OCI-LY3 (cell line): ENCODE results near the gene MEAK7.

Experiments used
- H2AFZ ChIP-seq: fragments of 200-600, 300-600 bp; shearing (Covaris generic); 2 replicates; pipeline ENCODE4 v1.6.0; 2014; ENCODE audit warnings: antibody characterized with exemption, low read depth, low read length
- H3K27ac ChIP-seq: fragments of 200-600, 300-600 bp; sonication (generic); 2 replicates; pipeline ENCODE4 v1.5.1; 2014; ENCODE audit warnings: mild to moderate bottlenecking, low read length, moderate library complexity, mixed read lengths
- H3K27me3 ChIP-seq: fragments of 200-600, 300-600 bp; sonication (generic); 2 replicates; pipeline ENCODE4 v1.6.1; 2014; ENCODE audit warnings: low read depth, low read length, mixed read lengths
- H3K36me3 ChIP-seq: fragments of 200-600, 300-600 bp; sonication (generic); replicated peaks from 2 replicates; pipeline ENCODE3; 2014; ENCODE audit warnings: low read depth, low read length, mixed read lengths
- H3K4me1 ChIP-seq: fragments of 300-600, 200-600 bp; sonication (generic); 2 replicates; pipeline ENCODE4 v1.6.1; 2014; ENCODE audit warnings: low read length, mixed read lengths
- H3K4me2 ChIP-seq: fragments of 200-600, 300-600 bp; sonication (generic); 2 replicates; pipeline ENCODE4 v1.6.1; 2014; ENCODE audit warnings: low read length, mixed read lengths
- H3K4me3 ChIP-seq: fragments of 300-600, 200-600 bp; sonication (generic); 2 replicates; pipeline ENCODE4 v1.5.1; 2014; ENCODE audit warnings: antibody characterized with exemption, mild to moderate bottlenecking, low read length, moderate library complexity
- H3K79me2 ChIP-seq: fragments of 300-600, 200-600 bp; shearing (Covaris generic); 2 replicates; pipeline ENCODE4 v1.6.1; 2014; ENCODE audit warnings: mild to moderate bottlenecking, low read length, mixed read lengths
- H3K9ac ChIP-seq: fragments of 300-600, 200-600 bp; shearing (Covaris generic); 2 replicates; pipeline ENCODE4 v1.6.0; 2014; ENCODE audit warnings: mild to moderate bottlenecking, low read length, moderate library complexity
- H3K9me3 ChIP-seq: fragments of 200-600, 300-600 bp; shearing (Covaris generic); 2 replicates; pipeline ENCODE4 v1.6.1; 2014; ENCODE audit warnings: low read length, mixed read lengths; ENCODE audit not compliant: insufficient read depth
- H4K20me1 ChIP-seq: fragments of 200-600, 300-600 bp; sonication (generic); 2 replicates; pipeline ENCODE4 v1.6.1; 2016; ENCODE audit warnings: low read length, mixed read lengths; ENCODE audit not compliant: insufficient read depth
- CTCF ChIP-seq: fragments of 200-600, 300-600 bp; sonication (generic); IDR thresholded peaks from 2 replicates; pipeline ENCODE4 v1.5.1; 2014; ENCODE audit warnings: antibody characterized with exemption, low read length, low read depth
- EZH2phosphoT487 ChIP-seq: fragments of 200-600 bp; shearing (Covaris generic); IDR thresholded peaks from 2 replicates; pipeline ENCODE4 v1.6.1; 2018; ENCODE audit warnings: antibody characterized with exemption, mixed run types, low read depth

Gene MEAK7

GRCh38 chr16:84467256-84467655, 37.2 kb downstream of the MEAK7 start:
- no peaks in the 10 kb centered on the region for H3K9me3 ChIP-seq
- H3K9ac ChIP-seq, result no peak overlapping the region
- H3K4me2 ChIP-seq, result no peak overlapping the region
- H3K4me1 ChIP-seq, result peaks cover 8% of the 10 kb centered on the region
- H2AFZ ChIP-seq, result no peak overlapping the region
- H3K79me2 ChIP-seq, result no peaks in the 10 kb centered on the region
- H3K27me3 ChIP-seq, result no peaks in the 10 kb centered on the region
- TF ChIP-seq EZH2phosphoT487 (no peak), CTCF (no peak)
- no peaks in the 10 kb centered on the region for H4K20me1 ChIP-seq
- no peak overlapping the region for H3K4me3 ChIP-seq
- H3K27ac ChIP-seq, result no peak overlapping the region
- H3K36me3 ChIP-seq, result peaks cover 11% of the 10 kb centered on the region

- Histone ChIP-seq H3K4me1 (peaks cover 8% of the 10 kb centered on the region), H3K4me3 (no peak overlapping the region), H3K79me2 (no peaks in the 10 kb centered on the region), H3K4me2 (no peak overlapping the region), H4K20me1 (no peaks in the 10 kb centered on the region), H3K27me3 (no peaks in the 10 kb centered on the region), H3K27ac (no peak overlapping the region), H2AFZ (no peak overlapping the region), H3K9me3 (no peaks in the 10 kb centered on the region), H3K9ac (no peak overlapping the region), H3K36me3 (peaks cover 11% of the 10 kb centered on the region)
- TF ChIP-seq EZH2phosphoT487 (no peak), CTCF (no peak)
Observed at GRCh38 chr16:84466692-84467091, 37.8 kb downstream of the MEAK7 start.

GRCh38 chr16:84465154-84465553, 39.3 kb downstream of the MEAK7 start:
- H3K4me1 ChIP-seq, result peaks cover 8% of the 10 kb centered on the region
- no peak overlapping the region for H3K9ac ChIP-seq
- peaks cover 11% of the 10 kb centered on the region for H3K36me3 ChIP-seq
- H3K4me2 ChIP-seq, result no peak overlapping the region
- H3K4me3 ChIP-seq, result no peak overlapping the region
- H2AFZ ChIP-seq, result no peak overlapping the region
- no peaks in the 10 kb centered on the region for H3K79me2 ChIP-seq
- no peak overlapping the region for H3K27ac ChIP-seq
- no peaks in the 10 kb centered on the region for H3K9me3 ChIP-seq
- no peaks in the 10 kb centered on the region for H3K27me3 ChIP-seq
- no peaks in the 10 kb centered on the region for H4K20me1 ChIP-seq
- no peak for TF ChIP-seq CTCF
- no peak for TF ChIP-seq EZH2phosphoT487

- no peaks in the 10 kb centered on the region for H3K27me3 ChIP-seq
- no peak overlapping the region for H3K27ac ChIP-seq
- peaks cover 11% of the 10 kb centered on the region for H3K36me3 ChIP-seq
- H3K9me3 ChIP-seq, result no peaks in the 10 kb centered on the region
- no peak for TF ChIP-seq EZH2phosphoT487
- no peak for TF ChIP-seq CTCF
- H2AFZ ChIP-seq, result no peak overlapping the region
- H3K9ac ChIP-seq, result no peak overlapping the region
- no peak overlapping the region for H3K4me2 ChIP-seq
- peaks cover 8% of the 10 kb centered on the region for H3K4me1 ChIP-seq
- no peaks in the 10 kb centered on the region for H4K20me1 ChIP-seq
- no peaks in the 10 kb centered on the region for H3K79me2 ChIP-seq
- H3K4me3 ChIP-seq, result no peak overlapping the region
Observed at GRCh38 chr16:84464116-84464515, 40.3 kb downstream of the MEAK7 start.
